Effector memory CD4-positive, alpha-beta T cell (primary cell): ENCODE data around the gene HTR3D.
"Not testable (repeated sequence)": the region's sequence is repeated elsewhere in the genome, so short reads cannot be mapped to it uniquely, and the experiment has no call there.

Experiments used
- DNase-seq, 3 donors: peaks; one replicate each; pipeline ENCODE4 v3.0.0-alpha.2; 2020
- H3K27ac ChIP-seq: 2 replicates; pipeline ENCODE4 v1.7.0; 2013; ENCODE audit warnings: mild to moderate bottlenecking, low read length, moderate library complexity; ENCODE audit not compliant: insufficient read depth, poor library complexity, severe bottlenecking
- H3K27me3 ChIP-seq: replicated peaks from 2 replicates; pipeline ENCODE4 v1.7.0; 2013; ENCODE audit warnings: mild to moderate bottlenecking, low read length; ENCODE audit not compliant: insufficient read depth, control insufficient read depth, poor library complexity, severe bottlenecking
- H3K36me3 ChIP-seq: 2 replicates; pipeline ENCODE4 v1.7.0; 2013; ENCODE audit warnings: mild to moderate bottlenecking, low read length, moderate library complexity; ENCODE audit not compliant: control insufficient read depth, insufficient read depth
- H3K4me1 ChIP-seq: 2 replicates; pipeline ENCODE4 v1.7.0; 2013; ENCODE audit warnings: low read length, mild to moderate bottlenecking; ENCODE audit not compliant: control insufficient read depth, insufficient read depth, poor library complexity, severe bottlenecking
- H3K4me3 ChIP-seq: 2 replicates; pipeline ENCODE4 v1.7.0; 2013; ENCODE audit warnings: low read length, low read depth, mild to moderate bottlenecking; ENCODE audit not compliant: insufficient read depth, poor library complexity, severe bottlenecking
- H3K9me3 ChIP-seq: 2 replicates; pipeline ENCODE4 v1.7.0; 2013; ENCODE audit warnings: mild to moderate bottlenecking, low read length, moderate library complexity; ENCODE audit not compliant: control insufficient read depth

Gene HTR3D

DNA sequence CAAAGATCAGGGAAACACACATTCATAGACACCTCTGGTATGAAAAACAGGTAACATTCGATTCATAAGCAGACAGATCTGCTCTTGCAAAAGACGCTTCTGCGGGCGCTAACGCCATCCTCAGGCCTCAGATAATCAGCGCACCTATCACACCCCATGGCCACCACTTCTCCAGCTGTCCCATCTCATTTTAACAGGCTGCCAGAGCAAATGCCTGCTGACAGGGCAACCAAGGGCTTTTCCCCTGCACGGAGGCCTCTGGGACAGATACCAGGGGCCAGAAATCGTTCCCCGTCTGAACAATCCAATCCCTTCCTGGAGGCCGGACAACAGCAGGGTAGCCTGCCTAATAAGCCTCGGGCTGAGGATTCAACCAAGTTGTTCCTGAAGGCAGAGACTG is 29.1 kb upstream of the HTR3D start:
- no peaks in the 10 kb centered on the region for H3K9me3 ChIP-seq
- H3K36me3 ChIP-seq = no peaks in the 10 kb centered on the region
- no peaks in the 10 kb centered on the region for H3K4me1 ChIP-seq
- H3K27me3 ChIP-seq = no peaks in the 10 kb centered on the region
- no peak for DNase-seq
- H3K4me3 ChIP-seq = no peak overlapping the region
- no peak overlapping the region for H3K27ac ChIP-seq

- Histone ChIP-seq H3K27me3 (no peaks in the 10 kb centered on the region), H3K4me3 (no peak overlapping the region), H3K4me1 (no peaks in the 10 kb centered on the region), H3K9me3 (no peaks in the 10 kb centered on the region), H3K36me3 (no peaks in the 10 kb centered on the region), H3K27ac (no peak overlapping the region)
- no peak for DNase-seq
Observed at GRCh38 chr3:184003187-184003967, 28.2 kb upstream of the HTR3D start.

- H3K27me3 ChIP-seq = no peaks in the 10 kb centered on the region
- DNase-seq = no peak
- no peak overlapping the region for H3K4me3 ChIP-seq
- no peaks in the 10 kb centered on the region for H3K9me3 ChIP-seq
- H3K4me1 ChIP-seq = no peaks in the 10 kb centered on the region
- H3K27ac ChIP-seq = no peak overlapping the region
- no peaks in the 10 kb centered on the region for H3K36me3 ChIP-seq
Observed at GRCh38 chr3:184004476-184004875, 27.1 kb upstream of the HTR3D start.

- Histone ChIP-seq H3K27ac (no peak overlapping the region), H3K4me3 (no peak overlapping the region), H3K36me3 (peaks cover under 1% of the 10 kb centered on the region), H3K9me3 (no peaks in the 10 kb centered on the region), H3K27me3 (no peaks in the 10 kb centered on the region), H3K4me1 (no peaks in the 10 kb centered on the region)
- DNase-seq = peak in 1 of 3 donors; percentile 2
Observed at GRCh38 chr3:184005941-184006507, 25.5 kb upstream of the HTR3D start.

DNA sequence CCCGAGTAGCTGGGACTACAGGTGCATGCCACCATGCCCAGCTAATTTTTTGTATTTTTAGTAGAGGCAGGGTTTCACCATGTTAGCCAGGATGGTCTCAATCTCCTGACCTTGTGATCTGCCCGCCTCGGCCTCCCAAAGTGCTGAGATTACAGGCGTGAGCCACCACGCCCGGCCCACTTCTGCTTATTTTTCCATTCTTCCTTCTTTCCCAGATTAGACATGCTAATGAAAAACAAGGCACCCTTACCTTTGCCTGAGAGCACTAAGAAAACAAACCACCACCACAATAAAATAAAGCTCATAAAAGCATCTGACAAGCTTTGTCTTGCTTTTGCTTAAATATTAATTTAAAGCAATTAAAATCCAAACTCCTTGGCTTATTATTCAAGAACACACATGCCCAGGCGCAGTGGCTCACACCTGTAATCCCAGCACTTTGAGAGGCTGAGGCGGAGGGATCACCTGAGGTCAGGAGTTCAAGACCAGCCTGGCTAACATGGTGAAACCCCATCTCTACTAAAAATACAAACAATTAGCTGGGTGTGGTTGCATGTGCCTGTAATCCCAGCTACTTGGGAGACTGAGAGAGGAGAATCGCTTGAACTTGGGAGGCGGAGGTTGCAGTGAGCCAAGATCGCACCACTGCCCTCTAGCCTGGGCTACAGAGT is 24.3 kb upstream of the HTR3D start:
- not testable (repeated sequence) for H3K9me3 ChIP-seq, H3K4me1 ChIP-seq, H3K4me3 ChIP-seq, H3K27ac ChIP-seq, H3K27me3 ChIP-seq, DNase-seq, H3K36me3 ChIP-seq

DNA sequence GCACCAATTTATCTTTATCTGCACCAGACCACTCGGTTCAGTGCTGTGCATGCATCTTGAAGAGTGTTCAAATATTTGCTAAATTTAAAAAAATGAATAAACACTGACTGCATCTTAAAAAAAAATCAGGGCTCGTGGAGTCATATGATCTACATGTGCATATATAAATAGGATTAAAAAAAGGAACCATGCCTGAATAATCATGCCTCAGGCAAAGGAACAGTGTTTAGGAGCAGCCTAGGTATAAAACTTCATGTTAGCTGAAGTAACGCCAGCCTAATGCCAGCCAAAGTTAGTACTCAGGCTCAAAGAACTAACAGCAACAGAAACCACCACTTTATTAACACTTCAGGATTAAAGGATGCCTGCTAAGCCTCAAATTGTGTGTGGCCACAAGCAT is 23.4 kb upstream of the HTR3D start:
- H3K4me1 ChIP-seq = no peaks in the 10 kb centered on the region
- H3K36me3 ChIP-seq = peaks cover 5% of the 10 kb centered on the region
- no peaks in the 10 kb centered on the region for H3K9me3 ChIP-seq
- no peak overlapping the region for H3K27ac ChIP-seq
- H3K27me3 ChIP-seq = no peaks in the 10 kb centered on the region
- H3K4me3 ChIP-seq = no peak overlapping the region
- DNase-seq = no peak

- no peaks in the 10 kb centered on the region for H3K9me3 ChIP-seq
- H3K4me1 ChIP-seq = no peaks in the 10 kb centered on the region
- H3K36me3 ChIP-seq = peaks cover 8% of the 10 kb centered on the region
- no peak overlapping the region for H3K4me3 ChIP-seq
- no peaks in the 10 kb centered on the region for H3K27me3 ChIP-seq
- H3K27ac ChIP-seq = no peak overlapping the region
- DNase-seq = no peak
Observed at GRCh38 chr3:184011230-184011876, 20.2 kb upstream of the HTR3D start.

- Histone ChIP-seq H3K4me1 (peaks cover 5% of the 10 kb centered on the region), H3K27ac (no peak overlapping the region), H3K9me3 (no peaks in the 10 kb centered on the region), H3K27me3 (no peaks in the 10 kb centered on the region), H3K4me3 (no peak overlapping the region), H3K36me3 (peaks cover 8% of the 10 kb centered on the region)
- DNase-seq = no peak
Observed at GRCh38 chr3:184011937-184012889, 19.3 kb upstream of the HTR3D start.

DNA sequence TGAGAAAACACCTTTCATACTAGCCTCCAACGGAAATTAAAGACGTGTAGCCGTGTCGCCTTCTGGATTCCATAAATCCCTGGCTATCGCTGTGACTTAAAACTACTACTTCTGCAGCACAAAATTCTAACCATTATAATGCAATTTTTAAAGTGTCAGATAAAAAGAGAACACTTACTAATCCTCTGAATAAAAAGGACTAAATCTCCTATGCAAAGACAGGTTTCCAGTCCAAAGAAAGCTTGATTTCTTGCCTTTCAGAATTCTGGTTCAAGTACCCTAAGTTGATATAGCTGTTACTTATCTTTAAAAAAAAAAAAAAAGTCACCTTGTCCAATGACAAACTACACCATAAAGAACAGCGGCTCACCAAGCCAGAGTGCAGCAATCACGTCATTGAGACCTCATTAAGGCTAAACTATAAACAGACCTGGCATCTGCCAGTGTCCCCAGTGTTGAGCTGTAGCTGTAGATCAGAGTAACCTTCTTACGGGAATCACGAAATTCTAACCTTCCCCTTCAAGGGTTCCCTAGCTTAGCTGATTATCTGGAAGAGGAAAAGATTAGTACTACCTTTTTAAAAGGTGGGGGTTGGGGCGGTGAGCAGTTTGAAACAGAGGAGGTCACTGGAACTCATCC is 16.0 kb upstream of the HTR3D start:
- no peak for DNase-seq
- no peak overlapping the region for H3K27ac ChIP-seq
- H3K27me3 ChIP-seq = no peaks in the 10 kb centered on the region
- H3K36me3 ChIP-seq = peaks cover 8% of the 10 kb centered on the region
- H3K4me1 ChIP-seq = peaks cover 6% of the 10 kb centered on the region
- no peaks in the 10 kb centered on the region for H3K9me3 ChIP-seq
- H3K4me3 ChIP-seq = no peak overlapping the region
